ENCODE measurements around the gene COPS7B. TPM values are rescaled to one million over a fixed set of nuclear protein-coding genes. Genes with fewer than 3 reads are reported as not detected.

The COPS7B gene
- total RNA-seq, 1 experiment from 2014 or later = 61.4 TPM

- no peak overlapping the region for H2AFZ ChIP-seq (ENCODE audit: low read length)
- no peaks in the 10 kb centered on the region for H4K20me1 ChIP-seq (ENCODE audit: control insufficient read depth, insufficient read depth, insufficient read length)
- no peak overlapping the region for H4K91ac ChIP-seq (ENCODE audit: insufficient read length, low read depth, low read length)
- H2BK5ac ChIP-seq (ENCODE audit: insufficient read length, low read length) = no peak overlapping the region
- H3K4me1 ChIP-seq (ENCODE audit: insufficient read depth, low read length) = no peaks in the 10 kb centered on the region
- no peak overlapping the region for H3K56ac ChIP-seq (ENCODE audit: insufficient read length, low read depth, low read length)
- no peak overlapping the region for H3K27ac ChIP-seq (ENCODE audit: insufficient read length, low read depth, low read length)
- no CpG with 5 or more reads among the region's 8 CpGs for WGBS (ENCODE audit: extremely low coverage, insufficient read length, low lambda C conversion rate)
- H3K4me1 Mint-ChIP-seq = no peaks in the 10 kb centered on the region
- H3K4me3 Mint-ChIP-seq = no peak overlapping the region
- no peak overlapping the region for H2BK120ac ChIP-seq (ENCODE audit: low read depth, low read length, poor library complexity, severe bottlenecking)
- no peak overlapping the region for H3K9ac ChIP-seq (ENCODE audit: extremely low read depth, insufficient read length, low read length)
- no peaks in the 10 kb centered on the region for H3K27me3 ChIP-seq (ENCODE audit: insufficient read depth, low read length)
- no peak overlapping the region for H3K18ac ChIP-seq (ENCODE audit: insufficient read length, low read depth, low read length)
- H3K4ac ChIP-seq (ENCODE audit: low read depth, low read length) = no peak overlapping the region
- no peaks in the 10 kb centered on the region for H3K23me2 ChIP-seq (ENCODE audit: insufficient read length, low read depth, low read length, poor library complexity, severe bottlenecking)
- no peak overlapping the region for H4K8ac ChIP-seq (replicated peaks; ENCODE audit: insufficient read length, low read depth, low read length)
- H4K5ac ChIP-seq (ENCODE audit: insufficient read length, low read depth, low read length) = no peak overlapping the region
- no peak overlapping the region for H2BK12ac ChIP-seq (ENCODE audit: insufficient read length, low read depth, low read length)
- no peaks in the 10 kb centered on the region for H3K79me1 ChIP-seq (ENCODE audit: insufficient read depth, low read depth, low read length, poor library complexity, severe bottlenecking)
- H3T11ph ChIP-seq (ENCODE audit: low read length) = no peak overlapping the region
- H3K36me3 Mint-ChIP-seq (ENCODE audit: insufficient read depth in 1 of 3, low read depth in 3 of 3) = peaks cover 5 to 32% (median 16%) of the 10 kb centered on the region in 3 experiments
- H3K9me3 ChIP-seq (ENCODE audit: control insufficient read depth, low read depth, low read length) = no peaks in the 10 kb centered on the region
- TF ChIP-seq CTCF (conservative IDR thresholded peaks at IDR 0.05) = no peak
- no peak overlapping the region for H2BK20ac ChIP-seq (ENCODE audit: low read depth, low read length, poor library complexity, severe bottlenecking)
- peaks cover 3 to 15% of the 10 kb centered on the region in 2 experiments; a peak in 3 of 5 replicates for H3K9me3 Mint-ChIP-seq
- H2BK15ac ChIP-seq (ENCODE audit: low read depth, low read length) = no peak overlapping the region
- no peaks in the 10 kb centered on the region for H3K79me2 ChIP-seq (ENCODE audit: insufficient read depth, low read length)
- peaks cover 8% of the 10 kb centered on the region for H3K27me3 Mint-ChIP-seq (ENCODE audit: low read depth)
- H3K23ac ChIP-seq (ENCODE audit: insufficient read length, low read depth, low read length) = no peak overlapping the region
- H3K14ac ChIP-seq (ENCODE audit: insufficient read depth, low read length) = no peak overlapping the region
- H2AK5ac ChIP-seq (ENCODE audit: insufficient read length, low read length) = no peak overlapping the region
- H3K27ac Mint-ChIP-seq = no peak overlapping the region
- H3K4me2 ChIP-seq (ENCODE audit: insufficient read depth, insufficient read length, low read length) = no peak overlapping the region
- DNase-seq = no peak
Observed at GRCh38 chr2:231816327-231817026, 30.2 kb downstream of the COPS7B start.

Data from H9 (cell line).